ENCODE results near the gene EBLN2. TPM values are rescaled to one million over a fixed set of nuclear protein-coding genes. Genes with fewer than 3 reads are reported as not detected.
"Not testable (repeated sequence)": the region's sequence is repeated elsewhere in the genome, so short reads cannot be mapped to it uniquely, and the experiment has no call there.

Gene EBLN2
- total RNA-seq, 2 donors from 2014 or later: 10.3 to 15.5 TPM

- DNase-seq (ENCODE audit: low spot score) (no peak), ATAC-seq (no peak)
- Mint-ChIP-seq H3K4me1 (ENCODE audit: low read depth in 2 of 2) (peaks cover 32 to 41% of the 10 kb centered on the region in 2 donors), H3K27me3 (no peaks in the 10 kb centered on the region), H3K9me3 (no peaks in the 10 kb centered on the region), H3K36me3 (peaks cover under 1% of the 10 kb centered on the region), H3K4me3 (peak overlapping the region; percentile 5), H3K27ac (peak overlapping the region in 1 of 2 donors; percentile 64)
These were observed 18.0 kb upstream of the EBLN2 start for GRCh38 chr3:73043414-73043813.

- DNase-seq (ENCODE audit: low spot score) (no peak), ATAC-seq (no peak)
- Mint-ChIP-seq H3K4me1 (ENCODE audit: low read depth in 2 of 2) (peaks cover 32 to 41% of the 10 kb centered on the region in 2 donors), H3K9me3 (no peaks in the 10 kb centered on the region), H3K27me3 (no peaks in the 10 kb centered on the region), H3K36me3 (peaks cover 4% of the 10 kb centered on the region), H3K27ac (peak overlapping the region in 1 of 2 donors; percentile 50), H3K4me3 (no peak overlapping the region)
These were observed 16.1 kb upstream of the EBLN2 start for GRCh38 chr3:73045391-73045790.

GRCh38 chr3:73046195-73046594, 15.3 kb upstream of the EBLN2 start:
- Mint-ChIP-seq H3K36me3 (peaks cover 4% of the 10 kb centered on the region), H3K27ac (peak overlapping the region in 1 of 2 donors; percentile 5), H3K27me3 (no peaks in the 10 kb centered on the region), H3K4me1 (ENCODE audit: low read depth in 2 of 2) (peaks cover 30 to 41% of the 10 kb centered on the region in 2 donors), H3K4me3 (no peak overlapping the region), H3K9me3 (no peaks in the 10 kb centered on the region)
- DNase-seq (ENCODE audit: low spot score) (no peak), ATAC-seq (no peak)

- Mint-ChIP-seq H3K27me3 (no peaks in the 10 kb centered on the region), H3K27ac (no peak overlapping the region), H3K4me1 (ENCODE audit: low read depth in 2 of 2) (peaks cover 13 to 23% of the 10 kb centered on the region in 2 donors), H3K4me3 (no peak overlapping the region), H3K9me3 (no peaks in the 10 kb centered on the region), H3K36me3 (peaks cover 4% of the 10 kb centered on the region)
- ATAC-seq (no peak), DNase-seq (ENCODE audit: low spot score) (no peak)
These were observed 12.1 kb upstream of the EBLN2 start for GRCh38 chr3:73049319-73049718.

- Mint-ChIP-seq H3K9me3 (no peaks in the 10 kb centered on the region), H3K27ac (no peak overlapping the region), H3K4me3 (no peak overlapping the region), H3K4me1 (ENCODE audit: low read depth in 2 of 2) (peaks cover 12 to 13% of the 10 kb centered on the region in 2 donors), H3K27me3 (no peaks in the 10 kb centered on the region), H3K36me3 (peaks cover 4% of the 10 kb centered on the region)
- no peak for DNase-seq (ENCODE audit: low spot score)
- no peak for ATAC-seq
These were observed 8.6 kb upstream of the EBLN2 start for GRCh38 chr3:73052857-73053256.

GRCh38 chr3:73055583-73055982, 5.9 kb upstream of the EBLN2 start:
- no peaks in the 10 kb centered on the region for H3K9me3 Mint-ChIP-seq
- H3K4me3 Mint-ChIP-seq: no peak overlapping the region
- ATAC-seq (no peak), DNase-seq (ENCODE audit: low spot score) (no peak)
- no peaks in the 10 kb centered on the region for H3K27me3 Mint-ChIP-seq
- H3K27ac Mint-ChIP-seq: peak overlapping the region; percentile 28 to 62
- peaks cover 12 to 16% of the 10 kb centered on the region in 2 donors for H3K4me1 Mint-ChIP-seq (ENCODE audit: low read depth in 2 of 2)
- no peaks in the 10 kb centered on the region for H3K36me3 Mint-ChIP-seq

- Mint-ChIP-seq H3K9me3 (no peaks in the 10 kb centered on the region), H3K27ac (peak overlapping the region; percentile 28 to 62), H3K27me3 (no peaks in the 10 kb centered on the region), H3K4me3 (no peak overlapping the region), H3K4me1 (ENCODE audit: low read depth in 2 of 2) (peaks cover 12 to 13% of the 10 kb centered on the region in 2 donors), H3K36me3 (no peaks in the 10 kb centered on the region)
- DNase-seq (ENCODE audit: low spot score) (no peak), ATAC-seq (no peak)
These were observed 5.2 kb upstream of the EBLN2 start for GRCh38 chr3:73056014-73056844.

GRCh38 chr3:73056845-73057150, 4.7 kb upstream of the EBLN2 start:
- ATAC-seq (no peak), DNase-seq (ENCODE audit: low spot score) (no peak)
- H3K36me3 Mint-ChIP-seq: no peaks in the 10 kb centered on the region
- no peak overlapping the region for H3K27ac Mint-ChIP-seq
- H3K27me3 Mint-ChIP-seq: no peaks in the 10 kb centered on the region
- H3K9me3 Mint-ChIP-seq: no peaks in the 10 kb centered on the region
- H3K4me3 Mint-ChIP-seq: no peak overlapping the region
- H3K4me1 Mint-ChIP-seq (ENCODE audit: low read depth in 2 of 2): peaks cover 10 to 11% of the 10 kb centered on the region in 2 donors

GRCh38 chr3:73060302-73060723, 1.1 kb upstream of the EBLN2 start:
- Mint-ChIP-seq H3K9me3 (no peaks in the 10 kb centered on the region), H3K36me3 (peaks cover 11% of the 10 kb centered on the region)

GRCh38 chr3:73066243-73066642, 4.8 kb downstream of the EBLN2 start:
- not testable (repeated sequence) for H3K9me3 Mint-ChIP-seq; H3K4me1 Mint-ChIP-seq (ENCODE audit: low read depth in 2 of 2); H3K27ac Mint-ChIP-seq; H3K4me3 Mint-ChIP-seq; DNase-seq (ENCODE audit: low spot score); ATAC-seq; H3K27me3 Mint-ChIP-seq
- H3K36me3 Mint-ChIP-seq: peaks cover 13% of the 10 kb centered on the region

More at GRCh38 chr3:73060302-73060723, 1.1 kb upstream of the EBLN2 start:
- DNase-seq (ENCODE audit: low spot score) (no peak), ATAC-seq (no peak)
- Mint-ChIP-seq H3K4me1 (ENCODE audit: low read depth in 2 of 2) (peaks cover 8 to 9% of the 10 kb centered on the region in 2 donors), H3K27me3 (no peaks in the 10 kb centered on the region), H3K4me3 (no peak overlapping the region), H3K27ac (peak overlapping the region in 1 of 2 donors; percentile 18)

- no peaks in the 10 kb centered on the region for H3K27me3 Mint-ChIP-seq
- no peak overlapping the region for H3K4me3 Mint-ChIP-seq
- ATAC-seq (no peak), DNase-seq (ENCODE audit: low spot score) (no peak)
- peaks cover 20 to 29% of the 10 kb centered on the region in 2 donors for H3K4me1 Mint-ChIP-seq (ENCODE audit: low read depth in 2 of 2)
- peaks cover 13% of the 10 kb centered on the region for H3K36me3 Mint-ChIP-seq
- H3K9me3 Mint-ChIP-seq: no peaks in the 10 kb centered on the region
- no peak overlapping the region for H3K27ac Mint-ChIP-seq
These were observed 7.0 kb downstream of the EBLN2 start for GRCh38 chr3:73068419-73068818.

GRCh38 chr3:73069187-73069586, 7.7 kb downstream of the EBLN2 start:
- Mint-ChIP-seq H3K27ac (no peak overlapping the region), H3K9me3 (no peaks in the 10 kb centered on the region), H3K4me1 (ENCODE audit: low read depth in 2 of 2) (peaks cover 23 to 32% of the 10 kb centered on the region in 2 donors), H3K27me3 (no peaks in the 10 kb centered on the region), H3K36me3 (peaks cover 13% of the 10 kb centered on the region), H3K4me3 (no peak overlapping the region)
- no peak for ATAC-seq
- DNase-seq (ENCODE audit: low spot score): no peak

GRCh38 chr3:73069775-73070444, 8.5 kb downstream of the EBLN2 start:
- H3K9me3 Mint-ChIP-seq: no peaks in the 10 kb centered on the region
- H3K36me3 Mint-ChIP-seq: peaks cover 6% of the 10 kb centered on the region
- ATAC-seq: peak in 1 of 2 donors; percentile 44

More at GRCh38 chr3:73069775-73070444, 8.5 kb downstream of the EBLN2 start:
- Mint-ChIP-seq H3K27me3 (no peaks in the 10 kb centered on the region), H3K27ac (no peak overlapping the region), H3K4me1 (ENCODE audit: low read depth in 2 of 2) (peaks cover 30 to 40% of the 10 kb centered on the region in 2 donors), H3K4me3 (no peak overlapping the region)
- DNase-seq (ENCODE audit: low spot score): no peak
